Activated naive CD4-positive, alpha-beta T cell treated with anti-CD3 and anti-CD28 coated beads for 36 hours (primary cell): ENCODE measurements around the gene SF3B5. TPM values are rescaled to one million over a fixed set of nuclear protein-coding genes. Genes with fewer than 3 reads are reported as not detected.
"Not testable (repeated sequence)": the region's sequence is repeated elsewhere in the genome, so short reads cannot be mapped to it uniquely, and the experiment has no call there.

Experiments
- CTCF ChIA-PET: fragments of 350-600 bp; sonication (Branson Sonifier 250); formaldehyde crosslinking; loops from one replicate; lab custom pipeline; 2021; ENCODE audit warnings: antibody characterized with exemption; lab: Charles Lee
- DNase-seq: peaks from one replicate; pipeline ENCODE4 v3.0.0-alpha.2; 2020
- H3K27ac Mint-ChIP-seq: one replicate; pipeline ENCODE4 v1.8.0; 2021; ENCODE audit warnings: mild to moderate bottlenecking, mixed read lengths
- H3K27me3 Mint-ChIP-seq: one replicate; pipeline ENCODE4 v1.8.0; 2021; ENCODE audit warnings: low read depth, mixed read lengths
- H3K36me3 Mint-ChIP-seq: one replicate; pipeline ENCODE4 v1.8.0; 2021; ENCODE audit warnings: low read depth, mixed read lengths
- H3K4me1 Mint-ChIP-seq: one replicate; pipeline ENCODE4 v1.8.0; 2021; ENCODE audit warnings: low read depth, mixed read lengths
- H3K4me3 Mint-ChIP-seq: one replicate; pipeline ENCODE4 v1.8.0; 2021; ENCODE audit warnings: mild to moderate bottlenecking, moderate library complexity, mixed read lengths
- H3K9me3 Mint-ChIP-seq: one replicate; pipeline ENCODE4 v1.8.0; 2021; ENCODE audit warnings: mixed read lengths
- intact Hi-C: fragments of 100-400 bp; cut with micrococcal nuclease; formaldehyde crosslinking; loops from one replicate; pipeline ENCODE4 v1.15.1; 2023
- total RNA-seq, 2 experiments: library from RNA; stranded (reverse); gene quantifications; one replicate each; pipeline ENCODE4 v1.2.3, GENCODE V29; 2021

SF3B5 gene
- total RNA-seq, 2 experiments from 2014 or later: 170 to 176 TPM

DNA sequence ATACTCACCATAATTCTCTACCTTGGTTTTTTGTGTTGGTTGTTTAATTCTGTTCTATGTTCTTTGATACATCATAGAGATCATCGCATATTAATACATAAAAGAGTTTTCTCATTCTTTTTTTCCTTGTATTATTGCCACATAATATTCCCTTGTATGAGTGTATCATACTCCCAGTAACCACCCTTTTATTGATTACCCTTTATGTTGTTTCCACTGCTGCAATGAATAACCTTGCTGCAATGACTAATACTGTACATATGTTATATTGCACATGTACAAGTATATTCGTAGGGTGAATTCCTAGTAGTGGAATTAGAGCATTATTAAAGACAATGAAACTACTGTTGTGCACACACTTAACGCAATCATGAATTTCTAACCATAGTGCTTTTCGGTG lies 9.1 kb upstream of the SF3B5 start:
- no peak overlapping the region for H3K4me3 Mint-ChIP-seq
- no peaks in the 10 kb centered on the region for H3K36me3 Mint-ChIP-seq
- CTCF ChIA-PET: interaction anchor here (0.8 to 6.6 kb wide), 7 partner anchors 10 to 376 kb away, joined by 3 to 105 read pairs (median 5); no protein-coding TSS in a partner anchor
- intact Hi-C loops: loop anchor here (2.0 to 10.0 kb wide), 3 partner anchors 180 to 1110 kb away; partner anchors contain the start of gene UTRN
- H3K27me3 Mint-ChIP-seq: no peaks in the 10 kb centered on the region
- peaks cover 11% of the 10 kb centered on the region for H3K4me1 Mint-ChIP-seq
- H3K9me3 Mint-ChIP-seq: no peaks in the 10 kb centered on the region
- DNase-seq: no peak
- H3K27ac Mint-ChIP-seq: no peak overlapping the region

DNA sequence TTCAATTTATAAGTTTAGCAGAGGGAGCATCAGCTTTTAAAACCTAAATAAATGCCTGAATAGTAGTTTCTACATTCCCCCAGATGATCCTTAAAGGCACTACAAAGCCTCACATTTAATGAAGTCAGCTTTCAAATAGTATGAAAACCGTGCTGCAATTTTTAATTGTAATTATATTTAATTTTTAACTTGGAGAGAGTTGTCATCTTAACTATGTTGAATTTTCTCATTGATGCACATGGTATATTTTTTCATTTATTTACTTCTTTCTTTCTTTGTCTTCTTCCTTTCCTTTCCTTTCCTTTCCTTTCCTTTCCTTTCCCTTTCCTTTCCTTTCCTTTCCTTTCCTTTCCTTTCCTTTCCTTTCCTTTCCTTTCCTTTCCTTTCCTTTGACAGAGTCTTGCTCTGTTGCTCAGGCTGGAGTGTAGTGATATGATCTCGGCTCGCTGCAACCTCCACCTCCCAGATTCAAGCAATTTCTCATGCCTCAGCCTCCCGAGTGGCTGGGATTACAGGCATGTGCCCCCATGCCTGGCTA lies 7.7 kb upstream of the SF3B5 start:
- no peaks in the 10 kb centered on the region for H3K36me3 Mint-ChIP-seq
- H3K4me3 Mint-ChIP-seq: no peak overlapping the region
- CTCF ChIA-PET: interaction anchor here (0.7 to 8.7 kb wide), 2 partner anchors 11 to 116 kb away, joined by 3 to 46 read pairs; no protein-coding TSS in a partner anchor
- H3K27me3 Mint-ChIP-seq: no peaks in the 10 kb centered on the region
- no peak for DNase-seq
- no peak overlapping the region for H3K27ac Mint-ChIP-seq
- intact Hi-C loops: loop anchor here (10.0 kb wide), 2 partner anchors 832 to 1112 kb away; no protein-coding TSS in a partner anchor
- H3K9me3 Mint-ChIP-seq: no peaks in the 10 kb centered on the region
- H3K4me1 Mint-ChIP-seq: peaks cover 11% of the 10 kb centered on the region

DNA sequence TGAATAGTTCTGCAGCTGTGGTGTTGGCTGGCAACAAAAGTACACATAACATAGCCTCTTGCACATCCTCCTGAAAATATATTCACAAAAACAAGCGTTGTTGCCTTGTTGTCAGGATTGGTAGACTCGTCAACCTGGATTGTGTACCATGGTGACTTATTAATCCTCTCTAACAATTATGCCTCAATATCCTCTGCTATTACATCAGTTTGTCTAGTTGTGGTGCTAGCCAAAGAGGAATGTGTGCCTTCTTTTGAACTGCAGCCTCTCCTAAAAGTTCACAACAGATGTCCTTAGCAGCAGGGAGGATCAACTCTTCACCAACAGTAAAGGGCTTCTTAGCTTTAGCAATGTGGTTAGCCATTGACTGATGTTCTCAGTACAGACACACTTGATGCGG lies 3.6 kb upstream of the SF3B5 start:
- intact Hi-C loops: no loop called here
- Mint-ChIP-seq H3K4me1 (peaks cover 14% of the 10 kb centered on the region), H3K9me3 (no peaks in the 10 kb centered on the region), H3K36me3 (peaks cover 4% of the 10 kb centered on the region), H3K27ac (no peak overlapping the region), H3K4me3 (no peak overlapping the region), H3K27me3 (no peaks in the 10 kb centered on the region)
- CTCF ChIA-PET: interaction anchor here (0.7 to 8.7 kb wide), 3 partner anchors 117 to 125 kb away, joined by 3 to 46 read pairs (median 3); no protein-coding TSS in a partner anchor
- no peak for DNase-seq

DNA sequence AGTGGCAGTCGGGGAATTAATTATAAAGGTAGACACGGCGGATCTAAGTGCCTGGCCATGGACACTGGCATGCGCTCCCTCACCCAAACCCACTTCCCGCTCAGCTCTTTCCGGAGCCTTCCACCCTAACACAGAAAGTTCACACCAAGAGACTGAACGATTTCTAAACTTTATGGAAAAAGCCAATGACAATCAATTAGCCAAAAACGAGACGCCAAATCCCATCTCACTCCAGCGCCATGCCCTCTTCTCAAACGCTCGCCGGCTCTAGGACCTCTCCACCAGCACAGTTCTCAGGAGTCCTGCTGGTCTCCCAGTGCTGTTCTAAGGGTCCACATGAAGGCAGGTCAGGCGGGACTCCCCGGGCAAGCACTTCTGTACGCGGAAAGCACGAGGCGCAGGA lies 641 bp downstream of the SF3B5 start:
- Mint-ChIP-seq H3K4me3 (peak overlapping the region; percentile 91), H3K9me3 (no peaks in the 10 kb centered on the region), H3K27ac (peak overlapping the region; percentile 91), H3K27me3 (no peaks in the 10 kb centered on the region), H3K36me3 (peaks cover 5% of the 10 kb centered on the region), H3K4me1 (peaks cover 29% of the 10 kb centered on the region)
- intact Hi-C loops: loop anchor here (1.0 kb wide), 14 partner anchors 30 to 1947 kb away; partner anchors contain the start of genes ADAT2, FUCA2, LTV1 and NMBR
- CTCF ChIA-PET: interaction anchor here (0.6 to 1.3 kb wide), 3 partner anchors 10 to 454 kb away, joined by 3 to 4 read pairs (median 3); no protein-coding TSS in a partner anchor
- peak; percentile 14 for DNase-seq

DNA sequence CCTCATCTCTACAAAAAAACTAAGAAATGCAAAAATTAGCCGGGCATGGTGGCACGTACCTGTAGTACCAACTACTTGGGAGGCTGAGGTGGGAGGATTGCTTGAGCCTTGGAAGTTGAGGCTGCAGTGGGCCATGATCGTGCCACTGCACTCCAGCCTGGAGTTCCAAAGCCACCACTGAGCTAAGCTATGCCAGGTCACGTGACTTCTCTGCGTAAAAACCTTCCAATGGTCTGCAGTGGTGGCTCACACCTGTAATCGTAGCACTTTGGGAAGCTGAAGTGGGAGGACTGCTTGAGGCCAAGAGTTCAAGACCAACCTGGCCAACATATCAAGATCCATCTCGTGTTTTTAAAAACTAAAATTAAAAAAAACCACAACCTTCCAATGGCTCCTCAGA lies 1.7 kb downstream of the SF3B5 start:
- Mint-ChIP-seq H3K4me1 (peaks cover 29% of the 10 kb centered on the region), H3K4me3 (peak overlapping the region; percentile 91), H3K27ac (no peak overlapping the region), H3K27me3 (no peaks in the 10 kb centered on the region), H3K9me3 (no peaks in the 10 kb centered on the region), H3K36me3 (peaks cover 5% of the 10 kb centered on the region)
- intact Hi-C loops: no loop called here
- CTCF ChIA-PET: no interaction called here
- no peak for DNase-seq

DNA sequence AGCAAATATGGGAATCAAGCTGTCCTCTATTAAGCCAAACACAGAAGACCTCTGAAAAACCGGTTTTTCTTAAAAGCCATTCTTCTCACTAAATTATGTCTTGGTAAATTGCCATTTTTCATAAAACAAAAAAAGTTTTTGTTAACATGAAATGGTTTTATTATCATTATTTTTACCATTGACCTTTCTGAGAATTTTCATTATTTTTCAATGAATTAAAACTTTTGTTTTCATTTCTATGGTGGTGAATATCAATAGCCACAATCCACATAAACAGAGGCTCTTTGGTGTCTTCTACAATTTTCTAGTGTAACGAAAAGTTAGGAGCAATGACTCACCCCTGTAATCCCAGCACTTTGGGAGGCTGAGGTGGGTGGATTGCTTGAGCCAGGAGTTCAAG lies 2.1 kb downstream of the SF3B5 start:
- peak overlapping the region; percentile 91 for H3K4me3 Mint-ChIP-seq
- no peaks in the 10 kb centered on the region for H3K27me3 Mint-ChIP-seq
- peaks cover 5% of the 10 kb centered on the region for H3K36me3 Mint-ChIP-seq

DNA sequence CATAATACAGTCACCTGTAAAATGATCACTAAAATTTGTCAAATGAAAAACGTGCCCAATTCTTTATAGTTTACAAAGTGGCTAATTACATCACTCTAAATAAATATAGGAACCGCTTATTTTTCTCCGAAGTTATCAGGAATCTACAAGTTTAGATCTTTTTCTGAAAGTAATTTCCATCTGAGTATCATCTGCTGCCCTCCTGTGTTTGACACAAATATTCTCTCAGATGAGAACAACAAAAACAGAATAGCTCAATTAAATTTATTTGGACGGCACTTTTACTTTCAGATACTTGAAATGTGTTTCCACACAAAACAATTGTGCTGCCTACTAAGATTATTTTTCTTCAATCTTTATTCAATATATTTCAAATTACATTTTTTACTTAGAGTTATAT lies 5.0 kb downstream of the SF3B5 start:
- Mint-ChIP-seq H3K27me3 (no peaks in the 10 kb centered on the region), H3K9me3 (no peaks in the 10 kb centered on the region), H3K4me1 (peaks cover 25% of the 10 kb centered on the region), H3K36me3 (peaks cover 5% of the 10 kb centered on the region), H3K4me3 (no peak overlapping the region), H3K27ac (no peak overlapping the region)
- DNase-seq: no peak
- intact Hi-C loops: loop anchor here (1.0 kb wide), 2 partner anchors 150 to 515 kb away; no protein-coding TSS in a partner anchor
- CTCF ChIA-PET: interaction anchor here (0.9 to 1.8 kb wide), 3 partner anchors 26 to 150 kb away, joined by 3 to 4 read pairs (median 3); no protein-coding TSS in a partner anchor

More for the DNA sequence above, 2.1 kb downstream of the SF3B5 start:
- CTCF ChIA-PET: interaction anchor here (0.8 kb wide), 1 partner anchor 125 kb away, joined by 3 read pairs; no protein-coding TSS in a partner anchor
- intact Hi-C loops: no loop called here
- peaks cover 29% of the 10 kb centered on the region for H3K4me1 Mint-ChIP-seq
- DNase-seq: no peak
- no peaks in the 10 kb centered on the region for H3K9me3 Mint-ChIP-seq
- H3K27ac Mint-ChIP-seq: no peak overlapping the region

DNA sequence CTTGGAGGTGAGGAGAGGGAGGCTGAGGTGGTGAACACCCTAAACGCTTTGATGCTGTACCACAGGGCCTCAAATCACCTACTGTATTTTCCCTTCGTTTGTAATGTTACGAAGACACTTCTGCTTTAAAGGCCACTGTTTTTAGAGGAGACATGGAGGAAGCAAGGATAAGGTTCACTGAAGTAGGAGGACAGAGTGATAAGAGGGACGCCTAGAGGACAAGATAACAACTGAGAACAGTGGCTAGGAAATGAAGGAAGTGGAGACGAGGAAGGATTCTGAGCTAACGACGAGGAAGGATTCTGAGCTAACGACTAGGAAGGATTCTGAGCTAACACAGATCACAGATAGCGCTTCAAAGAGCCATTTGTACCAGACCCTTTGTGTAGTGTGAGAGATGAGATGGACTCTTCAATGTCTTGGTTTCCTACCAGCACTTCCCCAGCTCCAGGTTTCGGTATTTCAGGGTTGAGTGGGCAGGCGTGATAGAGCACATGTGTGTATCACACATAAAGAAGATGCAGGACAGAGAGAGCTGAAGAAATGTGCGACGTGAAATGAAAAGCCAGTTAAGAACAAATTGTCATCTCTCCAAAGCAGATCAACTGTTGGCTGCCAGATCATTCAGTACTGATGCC lies 7.5 kb downstream of the SF3B5 start:
- intact Hi-C loops: no loop called here
- Mint-ChIP-seq H3K27ac (no peak overlapping the region), H3K9me3 (no peaks in the 10 kb centered on the region), H3K36me3 (no peaks in the 10 kb centered on the region), H3K4me1 (peaks cover 6% of the 10 kb centered on the region), H3K4me3 (no peak overlapping the region), H3K27me3 (no peaks in the 10 kb centered on the region)
- CTCF ChIA-PET: interaction anchor here (0.7 to 2.6 kb wide), 3 partner anchors 132 to 253 kb away, joined by 3 to 8 read pairs (median 3); no protein-coding TSS in a partner anchor
- no peak for DNase-seq

DNA sequence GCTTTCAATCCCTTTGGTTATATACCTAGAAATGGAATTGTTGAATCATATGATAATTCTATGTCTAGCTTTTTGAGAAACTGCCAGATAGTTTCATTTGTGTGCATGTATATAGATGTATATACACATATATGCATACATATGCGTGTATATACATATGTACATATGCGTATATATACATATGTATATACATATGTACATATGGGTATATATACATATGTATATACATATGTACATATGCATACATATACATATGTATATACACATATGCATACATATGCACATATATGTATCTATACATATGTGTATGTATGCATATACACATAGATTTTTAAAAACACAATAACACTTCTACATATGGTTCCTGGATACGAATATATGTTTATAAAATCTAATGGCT lies 8.4 kb downstream of the SF3B5 start:
- no peaks in the 10 kb centered on the region for H3K36me3 Mint-ChIP-seq
- no peak overlapping the region for H3K27ac Mint-ChIP-seq
- CTCF ChIA-PET: no interaction called here
- intact Hi-C loops: no loop called here
- no peak for DNase-seq
- no peak overlapping the region for H3K4me3 Mint-ChIP-seq
- H3K4me1 Mint-ChIP-seq: peaks cover 2% of the 10 kb centered on the region
- H3K27me3 Mint-ChIP-seq: no peaks in the 10 kb centered on the region
- H3K9me3 Mint-ChIP-seq: no peaks in the 10 kb centered on the region

DNA sequence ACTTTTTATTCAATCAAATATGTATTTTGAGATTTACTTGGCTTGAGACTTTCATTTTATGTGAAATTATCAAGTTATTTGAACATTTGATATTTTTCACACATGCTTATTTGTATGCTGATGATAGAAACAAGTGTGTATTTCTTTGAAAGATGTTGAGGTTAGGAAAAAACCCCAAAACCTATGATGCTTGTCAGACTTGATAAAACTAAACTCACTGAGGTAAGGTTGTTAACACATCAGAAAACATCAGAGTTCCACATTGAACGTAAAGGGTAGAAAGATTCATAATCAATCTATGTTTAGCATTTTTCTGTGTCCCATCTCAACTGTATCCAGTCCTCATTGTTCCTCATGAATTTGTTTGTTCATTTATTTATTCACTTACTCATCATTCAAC lies 12.2 kb downstream of the SF3B5 start:
- Mint-ChIP-seq H3K4me1 (no peaks in the 10 kb centered on the region), H3K4me3 (no peak overlapping the region), H3K27ac (no peak overlapping the region), H3K27me3 (no peaks in the 10 kb centered on the region), H3K9me3 (no peaks in the 10 kb centered on the region), H3K36me3 (no peaks in the 10 kb centered on the region)
- intact Hi-C loops: no loop called here
- DNase-seq: no peak
- CTCF ChIA-PET: no interaction called here

DNA sequence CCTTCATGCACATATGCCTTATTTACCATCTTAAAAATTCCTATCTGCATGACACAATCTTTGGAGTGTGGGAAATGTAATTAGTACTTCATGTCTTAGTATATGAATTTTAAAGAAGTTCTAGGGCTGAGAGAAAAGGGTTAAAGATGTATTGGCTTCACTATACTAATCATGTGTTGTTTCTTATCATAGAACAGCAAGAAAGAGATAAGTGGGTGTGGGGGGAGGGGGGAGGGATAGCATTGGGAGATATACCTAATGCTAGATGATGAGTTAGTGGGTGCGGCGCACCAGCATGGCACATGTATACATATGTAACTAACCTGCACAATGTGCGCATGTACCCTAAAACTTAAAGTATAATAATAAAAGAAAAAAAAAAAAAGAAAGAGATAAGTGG lies 13.0 kb downstream of the SF3B5 start:
- H3K9me3 Mint-ChIP-seq, H3K4me3 Mint-ChIP-seq, DNase-seq, H3K4me1 Mint-ChIP-seq, H3K27me3 Mint-ChIP-seq, intact Hi-C loops, H3K36me3 Mint-ChIP-seq, H3K27ac Mint-ChIP-seq, CTCF ChIA-PET: not testable (repeated sequence)

DNA sequence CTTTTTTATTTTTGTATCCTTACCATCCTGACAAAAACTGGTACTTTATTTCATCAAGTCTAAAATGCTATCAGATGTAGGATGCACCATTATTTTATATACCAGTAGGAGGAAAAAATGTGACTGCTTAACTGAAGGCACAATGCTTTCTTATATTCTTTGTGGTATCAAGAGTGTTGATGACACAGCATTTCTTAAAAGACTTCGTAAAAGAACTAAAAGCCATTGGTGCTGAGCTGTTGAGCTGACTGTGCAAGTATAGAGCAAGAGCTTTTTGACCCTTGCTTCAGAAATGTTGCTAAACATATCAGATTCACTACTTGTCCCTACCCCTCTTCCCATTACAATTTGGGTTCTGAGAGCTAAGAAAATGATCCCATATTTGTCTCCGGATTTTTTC lies 17.5 kb downstream of the SF3B5 start:
- CTCF ChIA-PET: no interaction called here
- intact Hi-C loops: no loop called here
- no peak overlapping the region for H3K27ac Mint-ChIP-seq
- DNase-seq: no peak
- no peaks in the 10 kb centered on the region for H3K27me3 Mint-ChIP-seq
- no peaks in the 10 kb centered on the region for H3K4me1 Mint-ChIP-seq
- no peaks in the 10 kb centered on the region for H3K36me3 Mint-ChIP-seq
- no peaks in the 10 kb centered on the region for H3K9me3 Mint-ChIP-seq
- no peak overlapping the region for H3K4me3 Mint-ChIP-seq
